Central memory CD4-positive, alpha-beta T cell (primary cell): ENCODE measurements around the gene RNF214.
"Not testable (repeated sequence)": the region's sequence is repeated elsewhere in the genome, so short reads cannot be mapped to it uniquely, and the experiment has no call there.

Experiments
- DNase-seq: peaks from one replicate; pipeline ENCODE4 v3.0.0; 2022
- total RNA-seq, 3 experiments: gene quantifications; one replicate each; lab custom pipeline; 2026; lab: John Stamatoyannopoulos, UW

The RNF214 gene
- 14.1 to 33.8 (median 23.4) reads per million in 3 experiments for total RNA-seq

- DNase-seq, result peak; percentile 68
These were observed at the start of gene RNF214 for GRCh38 chr11:117232092-117232878. TSS of gene RNF214 (plus strand) at chr11:117232671. CDS start at chr11:117234273, 1,602 bp downstream.

- not testable (repeated sequence) for DNase-seq
These were observed 49.3 kb upstream of the RNF214 start for GRCh38 chr11:117183178-117183577.

- no peak for DNase-seq
These were observed 48.6 kb upstream of the RNF214 start for GRCh38 chr11:117183724-117184349.

- DNase-seq, result no peak
These were observed 46.6 kb upstream of the RNF214 start for GRCh38 chr11:117185736-117186430.

GRCh38 chr11:117186431-117186761 is 46.1 kb upstream of the RNF214 start:
- DNase-seq, result no peak

DNA sequence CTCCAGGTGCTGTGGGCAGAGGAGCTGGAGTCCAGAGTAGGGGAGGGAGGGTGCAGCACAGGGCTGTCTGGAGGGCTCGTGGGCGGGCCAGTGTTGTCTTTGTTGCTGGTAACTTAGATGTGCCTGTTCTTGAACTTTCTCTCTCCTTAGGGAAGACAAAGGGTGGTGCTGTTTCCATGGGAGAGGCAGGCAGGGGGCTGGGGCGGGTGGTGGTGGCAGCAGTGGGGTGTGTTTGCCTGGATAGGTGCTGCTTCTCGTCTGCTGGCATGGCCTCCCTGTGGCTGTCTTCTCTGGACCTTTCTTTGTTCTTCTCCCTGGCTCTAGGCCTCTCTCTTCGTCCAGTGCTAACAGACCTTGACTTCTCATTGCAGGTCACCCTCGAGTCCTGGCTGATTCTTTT is 45.5 kb upstream of the RNF214 start:
- no peak for DNase-seq

GRCh38 chr11:117187428-117187798 is 45.1 kb upstream of the RNF214 start:
- DNase-seq, result no peak

DNA sequence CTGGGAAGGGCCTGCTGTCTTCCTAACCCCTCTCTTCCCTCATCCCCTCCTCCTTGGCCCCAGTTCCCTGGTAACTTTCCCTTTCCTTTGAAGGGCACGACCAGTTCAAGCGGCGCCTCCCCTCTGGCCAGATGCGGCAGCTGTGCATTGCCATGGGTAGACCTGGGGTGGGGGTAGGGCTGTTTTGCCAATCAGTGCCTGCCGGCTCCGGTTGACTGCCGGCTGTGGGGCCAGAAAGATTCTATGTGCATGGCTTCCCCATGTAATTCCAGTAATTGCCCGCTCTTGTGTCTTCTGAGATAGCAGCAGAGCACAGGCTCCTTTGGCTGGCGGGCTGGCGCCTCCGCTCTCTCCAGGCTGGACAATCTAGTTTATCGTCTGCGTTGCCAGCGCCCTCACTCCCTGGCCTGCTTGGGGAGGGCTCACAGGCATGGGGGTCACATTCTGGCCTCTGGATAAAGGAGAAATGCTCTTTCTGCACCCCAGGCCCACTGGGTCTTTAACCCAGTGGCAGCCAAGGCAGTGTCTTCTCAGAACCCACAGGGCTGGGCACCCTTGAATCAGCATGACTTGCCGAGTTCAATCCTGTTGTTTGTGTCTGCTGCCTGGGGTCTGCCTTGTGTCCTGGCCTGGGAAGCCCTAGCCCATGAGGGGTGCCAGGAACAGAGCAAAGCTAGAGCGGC is 44.5 kb upstream of the RNF214 start:
- no peak for DNase-seq

GRCh38 chr11:117188620-117189081 is 43.8 kb upstream of the RNF214 start:
- DNase-seq, result no peak

DNA sequence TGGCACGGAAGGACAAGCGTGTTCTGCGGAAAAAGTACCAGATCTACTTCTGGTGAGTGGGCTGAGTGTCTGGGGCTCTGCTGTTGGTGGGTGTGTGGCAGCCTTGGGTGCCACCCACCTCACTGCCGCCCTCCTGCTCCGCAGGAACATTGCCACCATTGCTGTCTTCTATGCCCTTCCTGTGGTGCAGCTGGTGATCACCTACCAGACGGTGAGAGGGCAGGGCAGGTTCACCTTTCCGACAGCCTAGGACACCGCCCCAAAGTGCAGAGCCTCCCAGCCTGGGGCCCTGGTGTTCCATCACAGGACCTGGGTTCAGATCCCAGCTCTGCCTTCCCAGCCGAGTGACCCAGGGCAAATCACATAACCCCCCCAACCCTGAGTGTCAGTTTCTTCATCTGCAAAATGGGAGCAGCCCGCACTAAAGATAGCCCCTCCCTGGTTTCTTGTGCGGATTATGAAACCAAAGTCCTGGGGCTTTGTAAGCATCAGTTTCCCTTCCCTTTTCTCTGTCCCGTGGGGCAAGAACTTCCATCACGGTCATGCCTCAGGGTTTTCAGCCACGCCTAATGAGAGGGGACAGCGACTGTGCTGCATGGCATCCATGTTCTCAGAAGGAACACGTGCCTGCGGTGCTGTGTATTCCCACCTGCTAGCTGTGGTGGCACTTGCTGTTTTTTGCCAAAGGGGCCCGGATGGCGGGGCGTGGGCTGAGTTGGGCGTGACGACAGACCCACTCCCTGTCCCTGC is 43.1 kb upstream of the RNF214 start:
- no peak for DNase-seq

DNA sequence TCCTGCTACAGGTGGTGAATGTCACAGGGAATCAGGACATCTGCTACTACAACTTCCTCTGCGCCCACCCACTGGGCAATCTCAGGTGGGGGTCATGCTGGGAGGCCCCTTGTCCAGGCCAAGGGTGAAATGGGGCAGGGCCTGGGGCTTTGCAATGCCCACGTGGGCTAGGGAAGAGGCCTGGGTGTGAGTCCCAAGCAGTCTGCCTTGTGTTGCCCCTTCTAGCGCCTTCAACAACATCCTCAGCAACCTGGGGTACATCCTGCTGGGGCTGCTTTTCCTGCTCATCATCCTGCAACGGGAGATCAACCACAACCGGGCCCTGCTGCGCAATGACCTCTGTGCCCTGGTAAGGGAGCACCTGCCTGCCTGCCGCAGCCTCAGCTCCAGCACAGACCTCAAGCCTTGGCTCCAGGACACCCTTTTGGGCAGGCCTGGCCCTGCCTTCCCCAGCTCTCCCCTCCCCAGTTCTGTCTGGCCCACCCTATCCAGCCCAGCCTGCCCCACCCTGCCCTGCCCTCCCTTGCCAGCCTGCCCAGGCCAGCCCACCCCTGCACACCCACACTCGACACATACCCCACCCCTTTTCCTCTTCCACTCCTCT is 42.4 kb upstream of the RNF214 start:
- DNase-seq, result no peak

- no peak for DNase-seq
These were observed 40.6 kb upstream of the RNF214 start for GRCh38 chr11:117191680-117192400.

DNA sequence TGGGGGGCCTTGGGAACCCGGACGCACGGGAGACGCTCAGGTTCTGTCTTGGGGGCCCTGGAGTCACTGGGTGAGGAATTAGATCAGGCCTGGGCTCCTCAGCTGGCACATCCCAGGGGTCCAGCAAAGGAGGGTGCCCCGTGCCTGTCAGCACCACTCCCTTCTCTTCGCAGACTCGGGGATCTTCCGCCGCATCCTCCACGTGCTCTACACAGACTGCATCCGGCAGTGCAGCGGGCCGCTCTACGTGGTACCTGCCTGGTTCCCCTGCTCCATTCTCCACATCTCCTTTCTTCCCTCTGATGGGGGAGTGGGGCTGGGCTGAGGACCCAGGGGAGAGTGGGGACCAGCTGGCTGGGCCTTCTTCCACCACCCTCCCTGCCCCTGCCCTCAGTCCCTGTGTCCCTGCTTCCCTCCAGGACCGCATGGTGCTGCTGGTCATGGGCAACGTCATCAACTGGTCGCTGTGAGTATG is 40.0 kb upstream of the RNF214 start:
- DNase-seq, result no peak

DNA sequence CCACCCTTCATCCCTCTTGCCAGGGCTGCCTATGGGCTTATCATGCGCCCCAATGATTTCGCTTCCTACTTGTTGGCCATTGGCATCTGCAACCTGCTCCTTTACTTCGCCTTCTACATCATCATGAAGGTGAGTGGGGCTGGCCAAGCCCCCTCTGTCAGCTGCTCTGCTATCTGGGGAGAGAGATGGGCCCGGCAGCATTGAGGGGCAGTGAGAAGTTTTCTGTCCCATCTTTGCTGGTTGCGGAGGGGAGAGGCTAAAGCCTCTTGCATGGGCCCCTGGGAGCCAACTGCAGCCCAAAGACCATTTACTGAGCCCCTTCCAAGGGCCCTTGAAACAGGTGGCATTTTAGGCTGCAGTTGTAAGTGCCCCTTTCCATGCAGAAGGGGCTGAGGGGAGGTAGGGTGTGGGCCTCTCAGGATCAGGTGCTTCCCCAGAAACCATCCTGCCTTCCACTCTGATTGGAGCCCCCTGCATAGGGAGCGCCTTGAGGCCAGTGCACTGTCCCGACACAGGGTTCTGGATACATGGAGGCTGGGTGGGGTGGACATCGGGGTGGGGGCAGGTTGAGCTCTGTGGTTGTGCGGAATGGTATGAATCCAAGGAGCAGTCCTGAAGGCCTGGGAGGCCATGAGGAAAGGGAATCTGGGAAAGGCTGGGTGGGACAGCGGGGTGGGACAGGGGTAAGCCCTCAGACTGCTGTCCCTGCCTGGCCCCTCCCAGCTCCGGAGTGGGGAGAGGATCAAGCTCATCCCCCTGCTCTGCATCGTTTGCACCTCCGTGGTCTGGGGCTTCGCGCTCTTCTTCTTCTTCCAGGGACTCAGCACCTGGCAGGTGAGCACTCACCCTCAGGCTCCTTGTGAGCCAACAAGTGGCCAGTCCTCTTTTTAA is 39.1 kb upstream of the RNF214 start:
- DNase-seq, result no peak

- DNase-seq, result no peak
These were observed 38.2 kb upstream of the RNF214 start for GRCh38 chr11:117194267-117194666.

GRCh38 chr11:117195258-117195657 is 37.2 kb upstream of the RNF214 start:
- no peak for DNase-seq

GRCh38 chr11:117195761-117196160 is 36.7 kb upstream of the RNF214 start:
- no peak for DNase-seq

DNA sequence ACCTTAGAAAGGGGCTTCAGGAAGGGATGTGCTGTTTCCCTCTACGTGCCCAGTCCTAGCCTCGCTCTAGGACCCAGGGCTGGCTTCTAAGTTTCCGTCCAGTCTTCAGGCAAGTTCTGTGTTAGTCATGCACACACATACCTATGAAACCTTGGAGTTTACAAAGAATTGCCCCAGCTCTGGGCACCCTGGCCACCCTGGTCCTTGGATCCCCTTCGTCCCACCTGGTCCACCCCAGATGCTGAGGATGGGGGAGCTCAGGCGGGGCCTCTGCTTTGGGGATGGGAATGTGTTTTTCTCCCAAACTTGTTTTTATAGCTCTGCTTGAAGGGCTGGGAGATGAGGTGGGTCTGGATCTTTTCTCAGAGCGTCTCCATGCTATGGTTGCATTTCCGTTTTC is 35.5 kb upstream of the RNF214 start:
- no peak for DNase-seq

DNA sequence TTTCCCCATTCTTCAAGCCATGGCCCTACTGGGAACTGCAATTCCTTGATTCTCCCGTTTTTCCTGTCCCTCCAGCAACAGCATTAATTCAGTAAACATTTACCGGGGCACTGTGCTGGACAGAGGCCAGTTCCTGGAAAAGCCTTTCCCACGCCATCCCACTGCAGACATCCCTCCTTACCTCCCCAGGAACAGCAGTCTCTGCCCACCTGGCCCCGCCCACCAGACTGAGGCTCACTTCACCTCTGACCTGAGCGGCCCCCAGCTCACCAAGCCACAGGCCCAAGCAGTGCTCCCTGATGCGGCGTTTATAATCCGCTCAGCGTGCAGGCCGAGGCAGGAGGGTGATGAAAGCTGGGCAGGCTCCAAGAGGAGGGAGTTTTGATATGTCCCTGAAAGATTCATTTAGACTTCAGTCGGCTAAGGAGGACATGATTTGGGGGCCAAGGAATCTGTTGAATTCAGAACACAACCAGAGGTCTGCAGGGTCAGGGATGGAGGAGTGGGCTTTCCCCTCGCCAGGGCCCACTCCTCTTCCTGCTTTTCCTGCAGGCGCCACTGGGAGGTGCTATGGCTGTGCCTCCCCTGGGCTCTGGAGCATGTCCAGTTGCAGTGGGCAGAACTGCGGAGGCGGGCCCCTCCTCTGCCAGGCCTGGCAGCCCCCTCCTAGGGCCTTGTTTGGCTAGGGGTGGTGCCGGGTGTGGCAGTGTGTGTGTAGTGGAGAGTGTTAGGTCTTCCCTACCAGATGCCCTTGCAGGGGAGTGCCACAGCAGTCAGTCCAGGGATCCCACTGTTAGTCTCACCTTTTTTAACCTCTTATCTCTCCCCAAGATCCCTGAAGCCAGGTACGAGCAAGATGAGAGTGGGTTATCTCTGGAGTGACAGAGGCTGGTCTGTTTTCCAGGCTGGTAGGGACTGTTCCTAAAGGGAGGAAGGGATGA is 34.7 kb upstream of the RNF214 start:
- DNase-seq, result no peak
